Kasumi-1 (cell line): ENCODE data around the gene PRRX1.

Experiments
- DNase-seq, 2 experiments: peaks; one replicate each; lab custom pipeline; 2025; lab: John Stamatoyannopoulos, UW

Gene PRRX1

GRCh38 chr1:170664093-170664827, at the start of gene PRRX1:
Gene PRRX1 (plus strand): TSS chr1:170664131. CDS start chr1:170664219, 88 bp downstream.
- DNase-seq: no peak

- no peak for DNase-seq
Observed at GRCh38 chr1:170617591-170618330, 46.2 kb upstream of the PRRX1 start.

- DNase-seq: no peak
Observed at GRCh38 chr1:170618421-170618820, 45.5 kb upstream of the PRRX1 start.

- DNase-seq: no peak
Observed at GRCh38 chr1:170619241-170620028, 44.5 kb upstream of the PRRX1 start.

GRCh38 chr1:170620164-170620563, 43.8 kb upstream of the PRRX1 start:
- no peak for DNase-seq

- no peak for DNase-seq
Observed at GRCh38 chr1:170623171-170623570, 40.8 kb upstream of the PRRX1 start.

- DNase-seq: no peak
Observed at GRCh38 chr1:170624146-170624545, 39.8 kb upstream of the PRRX1 start.

- DNase-seq: no peak
Observed at GRCh38 chr1:170630977-170631376, 33.0 kb upstream of the PRRX1 start.

GRCh38 chr1:170634293-170634692, 29.6 kb upstream of the PRRX1 start:
- no peak for DNase-seq

- DNase-seq: no peak
Observed at GRCh38 chr1:170634824-170635410, 29.0 kb upstream of the PRRX1 start.

- no peak for DNase-seq
Observed at GRCh38 chr1:170640581-170640980, 23.4 kb upstream of the PRRX1 start.

GRCh38 chr1:170657275-170657853, 6.6 kb upstream of the PRRX1 start:
- no peak for DNase-seq

GRCh38 chr1:170659399-170660035, 4.4 kb upstream of the PRRX1 start:
- DNase-seq: no peak

- DNase-seq: no peak
Observed at GRCh38 chr1:170660281-170660713, 3.6 kb upstream of the PRRX1 start.

- no peak for DNase-seq
Observed at GRCh38 chr1:170660871-170661645, 2.9 kb upstream of the PRRX1 start.

GRCh38 chr1:170661646-170662411, 2.1 kb upstream of the PRRX1 start:
- no peak for DNase-seq

- no peak for DNase-seq
Observed at GRCh38 chr1:170662561-170663403, 1.1 kb upstream of the PRRX1 start.

- DNase-seq: no peak
Observed at GRCh38 chr1:170663404-170664092, 383 bp upstream of the PRRX1 start.
